Measurements from ENCODE around the gene ALKBH3. TPM values are rescaled to one million over a fixed set of nuclear protein-coding genes. Genes with fewer than 3 reads are reported as not detected.

The ALKBH3 gene
- total RNA-seq, 6 experiments from 2014 or later = 24.0 to 35.9 (median 31.5) TPM

DNA sequence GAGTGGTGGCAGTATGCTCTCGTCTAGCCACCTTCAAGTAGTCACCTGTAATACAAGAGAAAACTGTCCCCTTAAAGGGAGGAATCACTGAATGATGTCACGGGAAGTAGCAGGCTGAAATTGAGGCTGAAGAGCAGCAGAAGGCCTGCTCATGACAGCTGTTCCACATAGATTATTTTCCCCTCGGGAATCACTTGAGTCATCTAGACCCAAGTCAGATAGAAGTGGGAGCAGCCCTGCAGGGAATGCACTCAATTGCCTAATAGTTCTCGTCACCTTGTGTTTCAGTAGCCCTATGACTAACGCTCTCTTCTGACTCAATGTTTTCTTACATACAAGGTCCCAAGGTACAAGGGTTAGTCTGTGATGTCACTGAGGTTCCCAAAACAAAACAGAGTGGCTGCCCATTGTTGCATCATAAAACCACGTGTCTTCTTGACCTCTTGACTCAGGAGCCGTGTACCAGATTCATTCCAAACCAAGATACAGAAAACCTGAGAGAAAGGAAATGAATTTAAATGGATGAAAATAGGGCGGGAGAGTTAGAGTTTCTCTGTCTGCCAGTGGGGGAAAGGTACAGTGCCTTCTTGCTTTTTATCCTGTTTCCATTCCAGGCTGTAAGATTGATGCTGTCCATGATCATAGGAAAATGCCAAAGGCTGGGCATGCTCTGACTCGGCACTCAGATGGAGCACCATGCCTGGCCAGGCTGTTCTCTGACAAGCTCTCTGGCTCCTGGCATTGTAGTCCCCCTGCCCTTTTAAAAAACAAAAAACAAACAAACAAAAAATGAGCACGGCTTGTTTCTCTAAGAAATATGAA lies 40.2 kb downstream of the ALKBH3 start:
- Mint-ChIP-seq H3K4me3 (peak overlapping the region; percentile 24), H3K27me3 (ENCODE audit: insufficient read depth) (no peaks in the 10 kb centered on the region), H3K9me3 (no peaks in the 10 kb centered on the region), H3K4me1 (ENCODE audit: low read depth) (peaks cover 40% of the 10 kb centered on the region), H3K27ac (peak overlapping the region; percentile 87), H3K36me3 (ENCODE audit: low read depth) (peaks cover 20% of the 10 kb centered on the region)
- TF ChIP-seq, protein P1, sequence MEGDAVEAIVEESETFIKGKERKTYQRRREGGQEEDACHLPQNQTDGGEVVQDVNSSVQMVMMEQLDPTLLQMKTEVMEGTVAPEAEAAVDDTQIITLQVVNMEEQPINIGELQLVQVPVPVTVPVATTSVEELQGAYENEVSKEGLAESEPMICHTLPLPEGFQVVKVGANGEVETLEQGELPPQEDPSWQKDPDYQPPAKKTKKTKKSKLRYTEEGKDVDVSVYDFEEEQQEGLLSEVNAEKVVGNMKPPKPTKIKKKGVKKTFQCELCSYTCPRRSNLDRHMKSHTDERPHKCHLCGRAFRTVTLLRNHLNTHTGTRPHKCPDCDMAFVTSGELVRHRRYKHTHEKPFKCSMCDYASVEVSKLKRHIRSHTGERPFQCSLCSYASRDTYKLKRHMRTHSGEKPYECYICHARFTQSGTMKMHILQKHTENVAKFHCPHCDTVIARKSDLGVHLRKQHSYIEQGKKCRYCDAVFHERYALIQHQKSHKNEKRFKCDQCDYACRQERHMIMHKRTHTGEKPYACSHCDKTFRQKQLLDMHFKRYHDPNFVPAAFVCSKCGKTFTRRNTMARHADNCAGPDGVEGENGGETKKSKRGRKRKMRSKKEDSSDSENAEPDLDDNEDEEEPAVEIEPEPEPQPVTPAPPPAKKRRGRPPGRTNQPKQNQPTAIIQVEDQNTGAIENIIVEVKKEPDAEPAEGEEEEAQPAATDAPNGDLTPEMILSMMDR (IDR thresholded peaks at IDR 0.05) = no peak
- peak; percentile 99 for DNase-seq

DNA sequence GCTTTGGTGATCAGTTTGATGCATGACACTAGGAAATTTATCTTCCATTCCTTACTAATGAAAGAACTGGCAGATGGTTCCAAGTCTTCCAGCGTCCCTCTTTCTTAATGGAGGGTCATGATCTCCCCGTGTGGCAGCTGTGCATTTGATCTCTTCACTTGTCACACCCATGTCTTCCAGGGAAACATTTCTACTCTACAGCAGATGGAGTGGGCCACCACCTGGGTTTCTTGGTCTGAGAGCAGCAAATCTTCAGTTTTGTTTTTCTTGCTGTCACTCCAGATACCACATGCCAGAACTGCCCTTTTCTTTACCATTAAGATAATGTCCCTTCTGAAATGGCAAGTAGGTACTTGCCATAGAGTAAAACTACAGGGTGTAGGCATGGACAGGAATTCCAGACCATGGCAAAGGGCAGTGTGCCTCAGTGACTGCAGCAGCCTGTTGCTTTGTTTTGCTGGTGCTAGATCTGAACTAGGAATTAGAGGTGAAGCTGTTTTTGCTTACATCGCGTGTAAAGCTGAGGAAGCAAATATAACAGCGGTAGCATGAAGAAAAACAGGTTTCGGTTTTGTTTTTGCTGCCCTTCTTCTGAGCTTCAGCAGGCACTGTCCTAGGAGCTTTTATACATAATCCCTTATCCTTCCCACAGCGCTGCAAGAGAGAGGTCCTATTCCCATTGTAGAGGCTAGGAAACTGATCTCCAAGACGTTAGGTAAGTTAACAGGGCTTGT lies 41.1 kb downstream of the ALKBH3 start:
- no peaks in the 10 kb centered on the region for H3K27me3 Mint-ChIP-seq (ENCODE audit: insufficient read depth)
- H3K4me3 Mint-ChIP-seq = no peak overlapping the region
- TF ChIP-seq, protein P1 (IDR thresholded peaks at IDR 0.05) = no peak
- peaks cover 40% of the 10 kb centered on the region for H3K4me1 Mint-ChIP-seq (ENCODE audit: low read depth)
- DNase-seq = no peak
- no peaks in the 10 kb centered on the region for H3K9me3 Mint-ChIP-seq
- peak overlapping the region; percentile 53; the same call in 1 of the 2 replicates for H3K27ac Mint-ChIP-seq
- H3K36me3 Mint-ChIP-seq (ENCODE audit: low read depth) = peaks cover 20% of the 10 kb centered on the region

DNA sequence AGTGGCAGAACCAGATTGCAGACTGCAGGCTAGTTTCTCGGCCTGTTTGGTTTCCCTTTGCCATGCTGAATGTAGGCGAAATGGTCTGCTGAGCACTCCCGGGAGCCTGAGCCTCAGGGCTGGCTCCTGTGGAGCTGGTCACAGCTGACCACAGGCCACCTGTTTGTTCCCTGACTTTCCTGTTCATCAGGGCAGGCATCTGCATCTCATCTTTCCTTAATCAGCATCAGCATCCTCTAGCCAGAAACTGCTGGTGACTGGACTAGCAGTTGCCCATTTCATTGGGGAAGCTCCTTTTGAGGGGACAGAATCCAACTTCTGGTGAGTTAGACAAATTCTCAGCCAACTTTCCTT lies 41.6 kb downstream of the ALKBH3 start:
- peaks cover 20% of the 10 kb centered on the region for H3K36me3 Mint-ChIP-seq (ENCODE audit: low read depth)
- H3K27me3 Mint-ChIP-seq (ENCODE audit: insufficient read depth) = peaks cover 2% of the 10 kb centered on the region; the same call in 1 of the 2 replicates
- no peaks in the 10 kb centered on the region for H3K9me3 Mint-ChIP-seq
- DNase-seq = no peak
- peaks cover 45% of the 10 kb centered on the region for H3K4me1 Mint-ChIP-seq (ENCODE audit: low read depth)
- no peak overlapping the region for H3K4me3 Mint-ChIP-seq
- TF ChIP-seq, protein P1 (IDR thresholded peaks at IDR 0.05) = no peak
- no peak overlapping the region for H3K27ac Mint-ChIP-seq

DNA sequence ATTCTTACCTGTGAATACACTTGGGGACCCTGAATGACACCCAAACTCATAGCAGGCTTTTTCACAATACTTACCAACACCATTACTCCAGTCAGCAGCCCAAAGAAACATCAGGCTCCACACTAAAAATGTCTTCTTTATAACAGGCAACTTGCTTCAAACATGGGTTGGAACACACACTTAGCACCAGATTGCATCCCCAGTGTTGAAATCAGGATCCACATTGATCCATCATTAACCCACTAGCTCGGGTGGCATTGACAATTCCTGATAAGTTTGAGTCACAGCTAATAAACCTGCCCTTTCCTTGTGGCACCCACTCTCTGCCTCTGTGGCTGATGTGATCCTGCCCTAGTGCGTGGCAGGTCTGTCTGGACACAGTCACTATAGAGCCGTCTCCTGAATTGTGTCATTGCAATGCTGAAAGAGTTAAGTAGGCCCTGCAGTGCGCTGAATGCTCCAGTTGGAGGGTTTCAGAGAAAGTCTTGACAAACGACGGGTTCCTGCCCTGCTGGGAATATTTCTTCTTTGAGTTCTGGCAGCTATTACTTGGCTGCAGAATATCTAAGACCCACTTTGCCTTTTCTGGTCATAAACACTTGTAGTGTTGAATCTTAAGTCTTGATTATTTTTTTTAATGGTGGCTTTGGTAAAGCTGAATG lies 42.2 kb downstream of the ALKBH3 start:
- Mint-ChIP-seq H3K36me3 (ENCODE audit: low read depth) (peaks cover 20% of the 10 kb centered on the region), H3K9me3 (no peaks in the 10 kb centered on the region), H3K27ac (peak overlapping the region; percentile 70), H3K4me3 (no peak overlapping the region), H3K4me1 (ENCODE audit: low read depth) (peaks cover 46% of the 10 kb centered on the region), H3K27me3 (ENCODE audit: insufficient read depth) (peaks cover 5% of the 10 kb centered on the region)
- no peak for DNase-seq
- TF ChIP-seq, protein P1 (IDR thresholded peaks at IDR 0.05) = no peak

DNA sequence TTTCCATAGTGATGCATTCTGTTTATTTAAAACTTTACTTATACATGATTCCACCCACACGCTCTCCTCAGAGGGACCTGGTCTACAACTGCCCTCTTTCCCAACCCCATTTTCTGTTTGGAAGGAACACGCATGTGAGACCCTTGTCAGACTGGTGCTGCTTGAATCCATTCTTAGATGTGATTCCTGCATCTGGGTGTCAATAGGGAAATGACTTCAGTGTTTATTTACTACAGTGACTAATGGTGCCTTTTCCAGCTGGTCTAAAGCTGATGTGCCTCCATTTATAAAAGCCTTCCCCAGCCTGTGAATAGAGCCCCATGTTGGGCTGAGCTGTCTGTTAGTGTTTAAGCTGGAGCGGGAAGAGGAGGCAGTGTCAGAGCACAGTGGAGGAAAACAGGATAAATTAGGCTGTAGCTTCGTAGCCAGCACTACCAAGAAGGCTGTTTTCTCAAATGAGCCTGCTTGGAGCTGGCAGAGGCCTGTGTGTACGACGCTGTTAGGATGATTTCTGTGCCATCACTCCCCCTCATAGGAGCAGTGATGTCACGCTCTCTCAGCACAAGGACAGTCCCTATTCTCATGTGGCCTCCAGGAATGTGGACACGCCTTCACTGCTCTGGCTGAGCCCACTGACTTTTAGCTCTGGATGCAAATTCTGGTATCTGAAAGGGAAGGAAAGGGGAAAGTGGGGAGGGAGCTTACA lies 42.9 kb downstream of the ALKBH3 start:
- DNase-seq = peak; percentile 32
- Mint-ChIP-seq H3K4me3 (no peak overlapping the region), H3K36me3 (ENCODE audit: low read depth) (peaks cover 20% of the 10 kb centered on the region), H3K27me3 (ENCODE audit: insufficient read depth) (peaks cover 5% of the 10 kb centered on the region), H3K4me1 (ENCODE audit: low read depth) (peaks cover 46% of the 10 kb centered on the region), H3K27ac (peak overlapping the region; percentile 70), H3K9me3 (no peaks in the 10 kb centered on the region)
- TF ChIP-seq, protein P1 (IDR thresholded peaks at IDR 0.05) = no peak

Data from HFFc6 (cell line).